Effector CD8-positive, alpha-beta T cell (primary cell): ENCODE results near the gene FRMD4B.
A peak's percentile ranks its signal among the peaks of the same experiment; 100 is the strongest.

Source experiments
- DNase-seq: peaks from one replicate; lab custom pipeline; 2025; lab: John Stamatoyannopoulos, UW

FRMD4B gene

DNA sequence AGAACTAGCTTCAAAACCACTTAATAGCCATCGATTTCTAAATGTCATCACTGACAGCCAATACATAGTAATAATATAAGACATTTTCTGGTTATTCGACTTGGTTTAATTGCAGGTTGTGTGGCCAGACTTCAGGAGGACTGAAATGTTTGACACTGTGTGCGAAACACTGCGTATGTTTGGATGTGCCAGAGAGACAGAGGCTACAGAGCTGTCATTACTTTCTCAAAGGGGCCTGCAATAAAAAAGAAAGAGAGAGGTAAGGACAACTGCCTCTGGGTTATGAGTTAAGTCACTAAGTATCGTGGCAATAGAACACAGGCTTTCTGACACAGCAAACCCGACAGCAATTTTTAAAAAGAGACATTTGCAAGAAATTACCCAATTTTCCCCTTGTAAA, 264.4 kb downstream of the FRMD4B start:
- DNase-seq = no peak

DNA sequence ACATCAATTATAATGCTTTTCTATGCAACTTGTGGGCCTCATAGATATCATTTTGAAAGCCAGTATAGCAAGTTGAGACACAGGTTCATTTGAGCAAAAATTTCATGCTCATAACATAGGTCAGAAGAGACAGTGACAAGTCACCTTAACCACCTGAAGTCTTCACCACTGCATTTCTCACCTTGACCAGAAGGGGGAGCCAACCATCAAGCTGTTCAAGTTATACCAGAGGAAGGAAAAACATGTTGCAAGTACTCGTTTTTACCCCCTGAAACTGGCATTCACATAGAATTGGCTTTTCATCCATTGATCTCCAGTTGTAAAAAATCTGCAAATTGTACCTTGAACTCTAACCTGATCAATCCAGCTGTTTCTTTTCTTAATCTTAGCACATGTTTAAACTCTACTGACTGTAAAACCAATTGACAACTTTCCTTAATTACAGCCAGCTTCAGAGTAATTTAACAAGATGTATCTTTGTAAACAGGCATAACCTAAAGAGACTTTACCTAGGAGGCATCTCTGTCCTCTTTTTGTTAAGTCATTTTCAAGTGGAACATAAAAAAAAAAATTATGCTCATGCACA, 264.9 kb downstream of the FRMD4B start:
- peak; percentile 71 for DNase-seq
